ENCODE results near the gene IGFBP5.

DNA sequence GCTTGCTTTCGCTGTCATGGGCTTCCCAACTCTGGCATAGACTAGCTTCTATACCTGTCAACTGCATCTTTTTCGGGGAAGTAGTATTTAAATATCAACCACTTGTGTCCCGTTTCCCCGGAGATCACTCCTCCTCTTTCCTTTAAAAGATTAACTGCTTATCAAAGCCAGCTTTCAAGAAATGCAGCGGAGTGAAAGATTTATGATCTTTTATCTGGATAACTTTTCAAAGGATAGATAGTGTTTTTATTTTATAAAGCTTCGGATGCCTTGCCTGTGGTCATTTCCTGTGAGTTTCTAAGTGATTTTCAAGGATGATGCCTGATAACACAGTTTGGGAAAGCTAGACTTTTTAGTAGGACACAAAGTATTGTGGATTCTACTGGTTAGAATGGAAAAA lies 2.9 kb upstream of the IGFBP5 start:
- TF ChIP-seq, protein P1, sequence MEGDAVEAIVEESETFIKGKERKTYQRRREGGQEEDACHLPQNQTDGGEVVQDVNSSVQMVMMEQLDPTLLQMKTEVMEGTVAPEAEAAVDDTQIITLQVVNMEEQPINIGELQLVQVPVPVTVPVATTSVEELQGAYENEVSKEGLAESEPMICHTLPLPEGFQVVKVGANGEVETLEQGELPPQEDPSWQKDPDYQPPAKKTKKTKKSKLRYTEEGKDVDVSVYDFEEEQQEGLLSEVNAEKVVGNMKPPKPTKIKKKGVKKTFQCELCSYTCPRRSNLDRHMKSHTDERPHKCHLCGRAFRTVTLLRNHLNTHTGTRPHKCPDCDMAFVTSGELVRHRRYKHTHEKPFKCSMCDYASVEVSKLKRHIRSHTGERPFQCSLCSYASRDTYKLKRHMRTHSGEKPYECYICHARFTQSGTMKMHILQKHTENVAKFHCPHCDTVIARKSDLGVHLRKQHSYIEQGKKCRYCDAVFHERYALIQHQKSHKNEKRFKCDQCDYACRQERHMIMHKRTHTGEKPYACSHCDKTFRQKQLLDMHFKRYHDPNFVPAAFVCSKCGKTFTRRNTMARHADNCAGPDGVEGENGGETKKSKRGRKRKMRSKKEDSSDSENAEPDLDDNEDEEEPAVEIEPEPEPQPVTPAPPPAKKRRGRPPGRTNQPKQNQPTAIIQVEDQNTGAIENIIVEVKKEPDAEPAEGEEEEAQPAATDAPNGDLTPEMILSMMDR (IDR thresholded peaks at IDR 0.05) = no peak
- no peak for TF ChIP-seq POLR2A (IDR thresholded peaks at IDR 0.05)

Measured in lower leg skin (tissue), 3 donors.